ENCODE measurements around the gene IRAK1.

Gene IRAK1

DNA sequence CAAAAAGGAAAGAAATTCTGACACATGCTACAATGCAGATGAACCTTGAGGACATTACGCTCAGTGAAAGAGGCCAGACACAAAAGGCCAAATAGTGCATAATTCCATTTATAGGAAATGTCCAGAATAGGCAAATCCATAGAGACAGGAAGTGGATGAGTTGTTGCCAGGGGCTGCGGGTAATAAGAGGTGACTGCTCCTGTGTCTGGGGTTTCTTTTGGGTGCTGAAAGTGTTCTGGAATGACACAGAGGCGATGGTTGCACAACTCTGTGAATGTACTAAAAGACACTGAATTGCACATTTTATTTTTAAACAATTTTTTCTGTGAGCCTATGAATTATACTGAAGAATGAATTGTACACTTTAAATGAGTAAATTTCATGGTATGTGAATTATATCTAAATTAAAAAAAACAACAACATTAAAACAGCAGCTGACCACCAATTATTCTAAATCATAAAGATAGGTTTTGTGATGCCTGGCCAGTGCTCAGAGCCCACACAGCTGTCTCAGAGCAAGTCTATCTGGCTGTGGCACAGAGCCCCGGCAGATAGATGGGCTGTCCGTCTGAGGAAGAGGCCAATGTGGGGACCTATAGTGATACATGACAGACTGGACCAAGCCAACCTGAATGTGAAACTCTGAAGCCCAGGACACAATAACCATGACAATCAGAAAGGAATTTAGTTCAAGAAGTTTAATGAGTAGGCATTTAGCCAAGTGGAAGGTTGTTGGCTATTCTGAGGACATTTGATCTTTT lies 23.5 kb upstream of the IRAK1 start:
- peak overlapping the region in 1 of 5 donors; percentile 18 for H3K9ac ChIP-seq (ENCODE audit: low read length in 5 of 5)
- peaks cover 11 to 65% (median 57%) of the 10 kb centered on the region in 5 donors for H3K4me1 ChIP-seq (ENCODE audit: control insufficient read depth in 5 of 5, insufficient read depth in 5 of 5, low read length in 5 of 5)
- no peaks in the 10 kb centered on the region for H3K9me3 ChIP-seq (ENCODE audit: control insufficient read depth in 5 of 5, low read length in 5 of 5)
- no peak overlapping the region for H3K4me3 ChIP-seq (ENCODE audit: low read depth in 1 of 5, low read length in 5 of 5)
- H3K36me3 ChIP-seq (ENCODE audit: control insufficient read depth in 5 of 5, insufficient read depth in 5 of 5, low read length in 5 of 5), result peaks cover 0 to 5% (median 4%) of the 10 kb centered on the region in 5 donors
- H3K27ac ChIP-seq (ENCODE audit: low read depth, low read length), result peak overlapping the region; percentile 84
- H3K27me3 ChIP-seq (ENCODE audit: control insufficient read depth in 5 of 5, insufficient read depth in 4 of 5, low read length in 5 of 5), result peaks cover 4 to 15% (median 7%) of the 10 kb centered on the region in 5 donors

DNA sequence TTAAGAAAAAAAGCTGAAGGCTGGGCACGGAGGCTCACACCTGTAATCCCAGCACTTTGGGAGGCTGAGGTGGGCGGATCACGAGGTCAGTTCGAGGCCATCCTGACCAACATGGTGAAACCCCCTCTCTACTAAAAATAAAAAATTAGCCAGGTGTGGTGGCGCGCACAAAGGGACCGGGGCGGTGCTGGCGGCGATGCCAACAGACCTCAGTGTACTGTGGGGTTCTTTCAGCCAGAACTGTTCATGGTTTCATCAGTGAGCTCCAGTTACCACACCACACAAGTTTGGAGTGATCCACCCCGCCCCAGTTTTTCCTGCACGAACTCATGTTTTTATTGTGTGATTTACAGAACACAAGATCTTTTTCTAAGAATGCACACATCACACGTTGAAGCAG lies 21.2 kb upstream of the IRAK1 start:
- no peaks in the 10 kb centered on the region for H3K9me3 ChIP-seq (ENCODE audit: control insufficient read depth in 5 of 5, low read length in 5 of 5)
- H3K27me3 ChIP-seq (ENCODE audit: control insufficient read depth in 5 of 5, insufficient read depth in 4 of 5, low read length in 5 of 5), result peaks cover 4 to 14% (median 10%) of the 10 kb centered on the region in 5 donors
- peak overlapping the region in 1 of 5 donors; percentile 26 for H3K9ac ChIP-seq (ENCODE audit: low read length in 5 of 5)
- H3K36me3 ChIP-seq (ENCODE audit: control insufficient read depth in 5 of 5, insufficient read depth in 5 of 5, low read length in 5 of 5), result peaks cover 0 to 5% (median 4%) of the 10 kb centered on the region in 5 donors
- H3K4me3 ChIP-seq (ENCODE audit: low read depth in 1 of 5, low read length in 5 of 5), result no peak overlapping the region
- H3K4me1 ChIP-seq (ENCODE audit: control insufficient read depth in 5 of 5, insufficient read depth in 5 of 5, low read length in 5 of 5), result peaks cover 8 to 44% (median 40%) of the 10 kb centered on the region in 5 donors
- peak overlapping the region; percentile 84 for H3K27ac ChIP-seq (ENCODE audit: low read depth, low read length)

DNA sequence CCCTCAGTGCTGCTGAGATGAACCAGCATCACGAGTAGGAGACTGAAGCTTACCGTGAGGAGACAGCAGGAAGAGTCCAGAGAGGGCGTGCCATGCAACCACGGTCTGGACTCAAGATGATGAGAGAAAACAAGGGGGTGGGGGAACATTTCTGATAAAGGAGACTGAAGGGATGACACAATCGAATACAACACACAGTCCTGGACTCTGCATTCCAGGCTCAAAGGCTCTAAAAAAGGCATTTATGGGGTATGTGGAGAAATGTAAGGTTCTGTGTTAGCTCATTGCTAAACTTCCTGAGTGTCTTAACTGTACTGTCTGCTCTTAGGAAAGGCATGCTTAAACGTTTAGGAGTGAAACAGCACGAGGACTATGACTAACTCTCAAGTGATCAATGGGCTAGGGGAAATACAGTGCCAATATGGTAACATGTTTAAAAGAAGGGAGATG lies 20.6 kb upstream of the IRAK1 start:
- H3K27ac ChIP-seq (ENCODE audit: low read depth, low read length), result peak overlapping the region; percentile 84
- H3K36me3 ChIP-seq (ENCODE audit: control insufficient read depth in 5 of 5, insufficient read depth in 5 of 5, low read length in 5 of 5), result peaks cover 0 to 5% (median 4%) of the 10 kb centered on the region in 5 donors
- H3K27me3 ChIP-seq (ENCODE audit: control insufficient read depth in 5 of 5, insufficient read depth in 4 of 5, low read length in 5 of 5), result peaks cover 4 to 13% (median 10%) of the 10 kb centered on the region in 5 donors
- peaks cover 8 to 42% (median 39%) of the 10 kb centered on the region in 5 donors for H3K4me1 ChIP-seq (ENCODE audit: control insufficient read depth in 5 of 5, insufficient read depth in 5 of 5, low read length in 5 of 5)
- no peaks in the 10 kb centered on the region for H3K9me3 ChIP-seq (ENCODE audit: control insufficient read depth in 5 of 5, low read length in 5 of 5)
- no peak overlapping the region for H3K4me3 ChIP-seq (ENCODE audit: low read depth in 1 of 5, low read length in 5 of 5)
- no peak overlapping the region for H3K9ac ChIP-seq (ENCODE audit: low read length in 5 of 5)

DNA sequence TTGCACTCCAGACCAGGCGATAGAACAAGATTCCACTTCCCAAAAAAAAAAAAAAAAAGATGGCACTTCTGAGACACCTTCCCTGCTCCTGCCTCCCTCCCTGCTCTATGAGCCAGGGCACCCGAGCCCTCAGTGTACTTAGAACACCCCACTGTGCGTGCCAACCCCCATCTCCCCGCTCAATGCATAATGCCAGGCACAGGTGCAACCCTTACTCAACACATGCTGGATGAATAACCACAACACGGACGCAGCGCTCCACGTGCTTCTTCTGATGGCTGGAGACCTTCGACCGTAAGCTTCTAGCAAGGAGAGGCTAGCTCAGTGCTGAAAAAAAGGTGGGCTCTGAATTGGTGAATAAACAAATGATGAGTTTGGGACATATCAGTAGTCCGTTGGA lies 19.9 kb upstream of the IRAK1 start:
- no peaks in the 10 kb centered on the region for H3K9me3 ChIP-seq (ENCODE audit: control insufficient read depth in 5 of 5, low read length in 5 of 5)
- no peak overlapping the region for H3K9ac ChIP-seq (ENCODE audit: low read length in 5 of 5)
- H3K4me3 ChIP-seq (ENCODE audit: low read depth in 1 of 5, low read length in 5 of 5), result no peak overlapping the region
- peaks cover 0 to 6% (median 5%) of the 10 kb centered on the region in 5 donors for H3K36me3 ChIP-seq (ENCODE audit: control insufficient read depth in 5 of 5, insufficient read depth in 5 of 5, low read length in 5 of 5)
- H3K4me1 ChIP-seq (ENCODE audit: control insufficient read depth in 5 of 5, insufficient read depth in 5 of 5, low read length in 5 of 5), result peaks cover 8 to 42% (median 37%) of the 10 kb centered on the region in 5 donors
- peak overlapping the region; percentile 84 for H3K27ac ChIP-seq (ENCODE audit: low read depth, low read length)
- peaks cover 4 to 10% (median 9%) of the 10 kb centered on the region in 5 donors for H3K27me3 ChIP-seq (ENCODE audit: control insufficient read depth in 5 of 5, insufficient read depth in 4 of 5, low read length in 5 of 5)

DNA sequence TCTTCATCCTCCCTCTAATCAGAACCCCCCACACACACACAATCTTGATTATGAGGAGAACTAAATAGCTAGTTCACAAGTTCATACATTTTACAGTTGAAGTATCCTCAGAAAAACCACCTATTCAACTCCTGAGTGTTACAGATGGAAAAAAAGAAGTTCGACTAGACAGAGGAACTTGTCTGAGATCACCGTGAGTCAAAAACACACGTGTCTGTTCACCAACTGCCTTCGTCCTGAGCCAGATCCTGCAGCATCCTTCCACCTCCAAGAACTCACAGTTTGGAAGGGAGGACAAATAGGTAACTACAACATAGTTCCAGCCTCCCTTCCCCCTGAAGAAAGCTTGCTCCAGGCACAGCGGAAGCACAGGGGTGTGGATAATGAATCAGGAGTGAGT lies 19.0 kb upstream of the IRAK1 start:
- no peaks in the 10 kb centered on the region for H3K9me3 ChIP-seq (ENCODE audit: control insufficient read depth in 5 of 5, low read length in 5 of 5)
- peaks cover 7 to 40% (median 37%) of the 10 kb centered on the region in 5 donors for H3K4me1 ChIP-seq (ENCODE audit: control insufficient read depth in 5 of 5, insufficient read depth in 5 of 5, low read length in 5 of 5)
- no peak overlapping the region for H3K9ac ChIP-seq (ENCODE audit: low read length in 5 of 5)
- H3K4me3 ChIP-seq (ENCODE audit: low read depth in 1 of 5, low read length in 5 of 5), result no peak overlapping the region
- no peak overlapping the region for H3K27ac ChIP-seq (ENCODE audit: low read depth, low read length)
- peaks cover 4 to 12% (median 9%) of the 10 kb centered on the region in 5 donors for H3K27me3 ChIP-seq (ENCODE audit: control insufficient read depth in 5 of 5, insufficient read depth in 4 of 5, low read length in 5 of 5)
- peaks cover 0 to 9% (median 5%) of the 10 kb centered on the region in 5 donors for H3K36me3 ChIP-seq (ENCODE audit: control insufficient read depth in 5 of 5, insufficient read depth in 5 of 5, low read length in 5 of 5)

DNA sequence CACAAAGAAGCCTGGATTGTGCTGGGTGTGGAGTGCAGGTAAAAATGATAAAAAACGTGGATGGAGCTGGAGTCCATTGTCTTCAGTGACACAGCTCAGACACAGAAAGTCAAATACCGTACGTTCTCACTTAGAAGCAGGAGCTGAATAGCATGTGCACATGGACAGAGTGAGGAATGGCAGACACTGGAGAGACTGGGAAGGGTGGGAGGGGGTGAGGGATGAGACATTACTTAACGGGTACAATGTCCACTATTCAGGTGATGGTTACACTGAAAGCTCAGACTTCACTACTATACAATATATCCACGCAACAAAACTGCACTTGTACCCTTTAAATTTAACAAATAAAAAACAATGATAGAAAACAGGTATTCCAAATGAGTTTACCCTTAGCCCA lies 18.1 kb upstream of the IRAK1 start:
- Histone ChIP-seq H3K4me3 (ENCODE audit: low read depth in 1 of 5, low read length in 5 of 5) (no peak overlapping the region), H3K4me1 (ENCODE audit: control insufficient read depth in 5 of 5, insufficient read depth in 5 of 5, low read length in 5 of 5) (peaks cover 5 to 32% (median 31%) of the 10 kb centered on the region in 5 donors), H3K9ac (ENCODE audit: low read length in 5 of 5) (no peak overlapping the region), H3K9me3 (ENCODE audit: control insufficient read depth in 5 of 5, low read length in 5 of 5) (no peaks in the 10 kb centered on the region), H3K27me3 (ENCODE audit: control insufficient read depth in 5 of 5, insufficient read depth in 4 of 5, low read length in 5 of 5) (peaks cover 4 to 18% (median 10%) of the 10 kb centered on the region in 5 donors), H3K36me3 (ENCODE audit: control insufficient read depth in 5 of 5, insufficient read depth in 5 of 5, low read length in 5 of 5) (peaks cover 0 to 14% (median 5%) of the 10 kb centered on the region in 5 donors), H3K27ac (ENCODE audit: low read depth, low read length) (no peak overlapping the region)

DNA sequence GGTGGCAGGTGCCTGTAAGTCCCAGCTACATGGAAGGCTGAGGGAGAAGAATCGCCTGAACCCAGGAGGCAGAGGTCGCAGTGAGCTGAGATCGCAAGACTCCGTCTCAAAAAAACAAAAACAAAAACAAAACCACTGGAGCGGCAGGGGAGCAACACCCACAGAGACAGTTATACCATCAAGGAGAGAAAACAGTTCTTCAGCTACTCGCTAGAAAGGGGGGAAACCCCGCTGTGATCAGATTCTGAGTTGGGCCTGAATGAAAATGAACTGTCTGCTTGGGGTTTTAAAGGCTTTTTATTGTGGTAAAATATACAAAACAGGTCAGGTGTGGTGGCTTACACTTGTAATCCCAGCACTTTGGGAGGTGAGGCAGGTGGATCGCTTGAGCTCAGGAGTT lies 16.8 kb upstream of the IRAK1 start:
- no peak overlapping the region for H3K4me3 ChIP-seq (ENCODE audit: low read depth in 1 of 5, low read length in 5 of 5)
- H3K9me3 ChIP-seq (ENCODE audit: control insufficient read depth in 5 of 5, low read length in 5 of 5), result no peaks in the 10 kb centered on the region
- no peak overlapping the region for H3K27ac ChIP-seq (ENCODE audit: low read depth, low read length)
- peaks cover 4 to 19% (median 10%) of the 10 kb centered on the region in 5 donors for H3K27me3 ChIP-seq (ENCODE audit: control insufficient read depth in 5 of 5, insufficient read depth in 4 of 5, low read length in 5 of 5)
- H3K4me1 ChIP-seq (ENCODE audit: control insufficient read depth in 5 of 5, insufficient read depth in 5 of 5, low read length in 5 of 5), result peaks cover 3 to 21% (median 19%) of the 10 kb centered on the region in 5 donors
- no peak overlapping the region for H3K9ac ChIP-seq (ENCODE audit: low read length in 5 of 5)
- peaks cover 0 to 25% (median 12%) of the 10 kb centered on the region in 5 donors for H3K36me3 ChIP-seq (ENCODE audit: control insufficient read depth in 5 of 5, insufficient read depth in 5 of 5, low read length in 5 of 5)

DNA sequence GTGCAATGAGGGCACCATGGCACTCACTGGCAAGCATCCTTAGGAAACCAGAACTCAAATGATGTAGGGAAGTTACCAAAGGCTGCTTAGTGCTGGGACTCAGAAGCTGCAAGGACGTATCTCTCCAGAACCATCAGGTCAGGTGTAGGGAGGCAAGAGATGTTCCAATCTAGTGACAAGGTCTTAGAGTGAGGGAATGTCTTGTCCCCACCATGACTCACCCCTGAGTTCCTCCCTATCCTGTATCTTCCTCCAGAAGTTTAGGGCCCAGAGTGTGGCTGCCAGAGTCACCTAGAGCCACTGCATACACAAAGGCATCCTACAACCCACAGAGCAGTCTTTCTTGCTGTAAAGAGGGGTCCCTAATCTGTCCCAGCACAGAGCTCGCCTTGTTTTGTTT lies 14.1 kb upstream of the IRAK1 start:
- H3K4me3 ChIP-seq (ENCODE audit: low read depth in 1 of 5, low read length in 5 of 5), result no peak overlapping the region

DNA sequence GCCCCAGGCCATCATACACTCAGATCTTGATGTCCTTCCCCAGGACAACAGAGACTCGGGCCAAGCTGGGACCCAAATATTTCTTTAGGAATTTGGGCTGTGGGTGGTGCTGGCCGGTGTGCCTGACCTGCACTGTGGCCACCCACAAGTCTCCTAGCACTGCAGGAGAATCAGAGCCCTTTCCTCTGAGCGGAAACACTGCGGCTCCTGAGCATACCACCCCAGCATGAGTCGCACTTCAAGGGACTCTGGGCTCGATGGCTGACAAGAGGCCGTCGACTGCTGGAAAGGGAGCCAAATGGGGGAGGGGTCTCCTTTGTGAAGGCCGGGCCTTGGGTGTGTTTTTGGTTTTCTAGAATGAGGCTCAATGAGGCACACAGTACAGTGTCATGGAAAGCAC lies 13.0 kb upstream of the IRAK1 start:
- H3K27ac ChIP-seq (ENCODE audit: low read depth, low read length), result no peak overlapping the region
- H3K9ac ChIP-seq (ENCODE audit: low read length in 5 of 5), result no peak overlapping the region
- no peak overlapping the region for H3K4me3 ChIP-seq (ENCODE audit: low read depth in 1 of 5, low read length in 5 of 5)
- H3K4me1 ChIP-seq (ENCODE audit: control insufficient read depth in 5 of 5, insufficient read depth in 5 of 5, low read length in 5 of 5), result peaks cover 0 to 11% (median 5%) of the 10 kb centered on the region in 5 donors
- H3K27me3 ChIP-seq (ENCODE audit: control insufficient read depth in 5 of 5, insufficient read depth in 4 of 5, low read length in 5 of 5), result peaks cover 0 to 20% (median 5%) of the 10 kb centered on the region in 5 donors
- H3K9me3 ChIP-seq (ENCODE audit: control insufficient read depth in 5 of 5, low read length in 5 of 5), result no peaks in the 10 kb centered on the region
- peaks cover 0 to 45% (median 30%) of the 10 kb centered on the region in 5 donors for H3K36me3 ChIP-seq (ENCODE audit: control insufficient read depth in 5 of 5, insufficient read depth in 5 of 5, low read length in 5 of 5)

More for the DNA sequence above, 14.1 kb upstream of the IRAK1 start:
- Histone ChIP-seq H3K27me3 (ENCODE audit: control insufficient read depth in 5 of 5, insufficient read depth in 4 of 5, low read length in 5 of 5) (peaks cover 3 to 16% (median 8%) of the 10 kb centered on the region in 5 donors), H3K36me3 (ENCODE audit: control insufficient read depth in 5 of 5, insufficient read depth in 5 of 5, low read length in 5 of 5) (peaks cover 0 to 42% (median 25%) of the 10 kb centered on the region in 5 donors), H3K4me1 (ENCODE audit: control insufficient read depth in 5 of 5, insufficient read depth in 5 of 5, low read length in 5 of 5) (peaks cover 0 to 6% (median 3%) of the 10 kb centered on the region in 5 donors), H3K9me3 (ENCODE audit: control insufficient read depth in 5 of 5, low read length in 5 of 5) (no peaks in the 10 kb centered on the region), H3K9ac (ENCODE audit: low read length in 5 of 5) (no peak overlapping the region), H3K27ac (ENCODE audit: low read depth, low read length) (no peak overlapping the region)

DNA sequence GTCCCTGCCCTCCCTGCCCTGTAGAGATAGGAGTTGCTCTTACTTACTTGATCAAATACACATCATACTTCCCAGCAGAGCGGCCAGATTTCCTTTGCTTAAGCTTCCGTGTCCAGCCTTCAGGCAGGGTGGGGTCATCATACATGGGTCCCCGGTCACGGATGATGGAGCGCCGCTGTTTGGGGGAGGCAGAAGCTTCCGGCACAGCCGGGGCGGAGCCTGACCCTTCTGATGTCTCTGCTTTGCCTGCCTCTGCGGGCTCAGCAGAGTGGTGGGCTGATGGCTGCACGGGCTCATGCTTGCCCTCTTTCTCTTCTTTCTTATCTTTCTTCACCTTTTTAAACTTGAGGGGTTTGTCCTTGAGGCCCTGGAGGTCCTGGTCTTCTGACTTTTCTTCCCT lies 12.5 kb upstream of the IRAK1 start:
- Histone ChIP-seq H3K9me3 (ENCODE audit: control insufficient read depth in 5 of 5, low read length in 5 of 5) (no peaks in the 10 kb centered on the region), H3K9ac (ENCODE audit: low read length in 5 of 5) (no peak overlapping the region), H3K27me3 (ENCODE audit: control insufficient read depth in 5 of 5, insufficient read depth in 4 of 5, low read length in 5 of 5) (peaks cover 0 to 20% (median 7%) of the 10 kb centered on the region in 5 donors), H3K36me3 (ENCODE audit: control insufficient read depth in 5 of 5, insufficient read depth in 5 of 5, low read length in 5 of 5) (peaks cover 0 to 50% (median 32%) of the 10 kb centered on the region in 5 donors), H3K27ac (ENCODE audit: low read depth, low read length) (no peak overlapping the region), H3K4me1 (ENCODE audit: control insufficient read depth in 5 of 5, insufficient read depth in 5 of 5, low read length in 5 of 5) (peaks cover 0 to 11% (median 5%) of the 10 kb centered on the region in 5 donors), H3K4me3 (ENCODE audit: low read depth in 1 of 5, low read length in 5 of 5) (no peak overlapping the region)

Measured in subcutaneous abdominal adipose tissue (tissue), 5 donors.